DOHH2 (cell line): ENCODE results near the gene ZNHIT1.

Source experiments
- H3F3A ChIP-seq: fragments of 200-600 bp; sonication (generic), shearing (Covaris generic); 2 replicates; pipeline ENCODE4 v1.6.0; 2016; ENCODE audit warnings: antibody characterized with exemption, mild to moderate bottlenecking; ENCODE audit not compliant: control insufficient read depth, insufficient read depth
- H3K27ac ChIP-seq: fragments of 200-600 bp; sonication (generic); 2 replicates; pipeline ENCODE4 v1.5.1; 2014; ENCODE audit warnings: low read depth, mild to moderate bottlenecking, low read length, moderate library complexity
- H3K27me3 ChIP-seq: fragments of 200-600 bp; sonication (generic); 2 replicates; pipeline ENCODE4 v1.6.1; 2014; ENCODE audit warnings: mild to moderate bottlenecking, low read length, mixed read lengths; ENCODE audit not compliant: control insufficient read depth
- H3K36me3 ChIP-seq: fragments of 200-600 bp; sonication (generic); 2 replicates; pipeline ENCODE4 v1.6.1; 2014; ENCODE audit warnings: mild to moderate bottlenecking, low read length, moderate library complexity, mixed read lengths; ENCODE audit not compliant: control insufficient read depth
- H3K4me1 ChIP-seq: fragments of 200-600 bp; sonication (generic); 2 replicates; pipeline ENCODE4 v1.6.1; 2014; ENCODE audit warnings: mild to moderate bottlenecking, low read length, mixed read lengths; ENCODE audit not compliant: control insufficient read depth
- H3K4me2 ChIP-seq: fragments of 200-600 bp; sonication (generic); 2 replicates; pipeline ENCODE4 v1.6.0; 2014; ENCODE audit warnings: mild to moderate bottlenecking, low read length, moderate library complexity
- H3K4me3 ChIP-seq: fragments of 200-600 bp; sonication (generic); 2 replicates; pipeline ENCODE4 v1.5.1; 2014; ENCODE audit warnings: mild to moderate bottlenecking, low read length, mixed read lengths
- H3K79me2 ChIP-seq: fragments of 200-600 bp; sonication (generic); 2 replicates; pipeline ENCODE4 v1.6.1; 2014; ENCODE audit warnings: mild to moderate bottlenecking, low read length, mixed read lengths; ENCODE audit not compliant: control insufficient read depth
- H3K9me2 ChIP-seq: fragments of 200-600 bp; sonication (generic); replicated peaks from 2 replicates; pipeline ENCODE4 v1.6.1; 2014; ENCODE audit warnings: mild to moderate bottlenecking, low read length, mixed read lengths; ENCODE audit not compliant: control insufficient read depth
- H3K9me3 ChIP-seq: fragments of 200-600 bp; sonication (generic); 2 replicates; pipeline ENCODE4 v1.6.1; 2014; ENCODE audit warnings: antibody characterized with exemption, low read length, mixed read lengths; ENCODE audit not compliant: control insufficient read depth, insufficient read depth
- H4K20me1 ChIP-seq: fragments of 200-600 bp; sonication (generic); 2 replicates; pipeline ENCODE4 v1.6.0; 2014; ENCODE audit warnings: low read depth, mild to moderate bottlenecking, antibody characterized with exemption, low read length, moderate library complexity; ENCODE audit not compliant: control insufficient read depth, insufficient read depth
- CTCF ChIP-seq: fragments of 200-600 bp; sonication (generic); IDR thresholded peaks from one replicate; pipeline ENCODE4 v1.5.1; 2014; ENCODE audit warnings: antibody characterized with exemption, mild to moderate bottlenecking, low read depth, low read length; ENCODE audit not compliant: poor library complexity, severe bottlenecking
- EZH2phosphoT487 ChIP-seq: fragments of 200-600 bp; sonication (generic); IDR thresholded peaks from 2 replicates; pipeline ENCODE4 v1.6.1; 2017; ENCODE audit warnings: borderline replicate concordance, mild to moderate bottlenecking, antibody characterized with exemption, low read length, moderate library complexity, mixed read lengths

ZNHIT1 gene

GRCh38 chr7:101235522-101235921 lies 17.6 kb downstream of the ZNHIT1 start:
- Histone ChIP-seq H3F3A (no peaks in the 10 kb centered on the region), H3K4me1 (no peaks in the 10 kb centered on the region), H3K27ac (no peak overlapping the region), H3K27me3 (no peaks in the 10 kb centered on the region), H3K36me3 (peaks cover 40% of the 10 kb centered on the region), H3K4me2 (no peak overlapping the region), H3K9me2 (no peaks in the 10 kb centered on the region), H3K4me3 (no peak overlapping the region), H3K79me2 (peaks cover under 1% of the 10 kb centered on the region; the same call in 1 of the 2 replicates), H4K20me1 (0 out of 2 replicates have a peak, but pooled peaks cover 4% of the 10 kb centered on the region), H3K9me3 (no peaks in the 10 kb centered on the region)
- TF ChIP-seq CTCF = no peak
- TF ChIP-seq EZH2phosphoT487 = no peak

- Histone ChIP-seq H3K9me3 (no peaks in the 10 kb centered on the region), H3K27ac (no peak overlapping the region), H3K4me1 (no peaks in the 10 kb centered on the region), H3F3A (no peaks in the 10 kb centered on the region), H3K36me3 (peaks cover 45% of the 10 kb centered on the region), H4K20me1 (0 out of 2 replicates have a peak, but pooled peaks cover 4% of the 10 kb centered on the region), H3K27me3 (no peaks in the 10 kb centered on the region), H3K4me3 (no peak overlapping the region), H3K79me2 (peaks cover 6% of the 10 kb centered on the region; the same call in 1 of the 2 replicates), H3K4me2 (no peak overlapping the region), H3K9me2 (no peaks in the 10 kb centered on the region)
- TF ChIP-seq CTCF (no peak), EZH2phosphoT487 (no peak)
Measured at GRCh38 chr7:101236292-101236835, 18.4 kb downstream of the ZNHIT1 start.

- Histone ChIP-seq H3K4me1 (no peaks in the 10 kb centered on the region), H3K27me3 (no peaks in the 10 kb centered on the region), H3F3A (no peaks in the 10 kb centered on the region), H3K4me2 (no peak within 1 kb of the TSS), H3K27ac (no peak within 1 kb of the TSS), H3K36me3 (peaks cover 51% of the 10 kb centered on the region), H3K9me3 (no peaks in the 10 kb centered on the region), H3K79me2 (peaks cover 14% of the 10 kb centered on the region), H4K20me1 (0 out of 2 replicates have a peak, but pooled peaks cover 4% of the 10 kb centered on the region), H3K9me2 (no peaks in the 10 kb centered on the region), H3K4me3 (no peak within 1 kb of the TSS)
- TF ChIP-seq EZH2phosphoT487 (no peak), CTCF (no peak)
Measured at GRCh38 chr7:101237206-101238067, 19.5 kb downstream of the ZNHIT1 start, which contains the start of gene CLDN15. Gene CLDN15 (minus strand): TSS chr7:101237802. CDS start chr7:101237581, 221 bp downstream.
